Gastrocnemius medialis (tissue), 4 donors: Measurements from ENCODE around the gene DSCAML1.

ENCODE experiments used
- POLR2A ChIP-seq, 2 donors: fragments of 450-650 bp; IDR thresholded peaks; one replicate each; pipeline ENCODE4 v1.6.1; 2017; ENCODE audit warnings: antibody characterized with exemption in 2 of 2, mild to moderate bottlenecking in 2 of 2, moderate library complexity in 2 of 2
- TF ChIP-seq, protein P1 (sequence below), 5 experiments: fragments of 450-650 bp in 3 of 5; fragments of 200-600 bp in 2 of 5; sonication (generic) in 2 of 5; IDR thresholded peaks in 4 of 5; conservative IDR thresholded peaks in 1 of 5; 1 replicate in 4 of 5; 2 replicates in 1 of 5; pipeline ENCODE4 v1.5.1; 2016 to 2019; ENCODE audit warnings: antibody characterized with exemption in 5 of 5, mild to moderate bottlenecking in 3 of 5, moderate library complexity in 3 of 5

DNA sequence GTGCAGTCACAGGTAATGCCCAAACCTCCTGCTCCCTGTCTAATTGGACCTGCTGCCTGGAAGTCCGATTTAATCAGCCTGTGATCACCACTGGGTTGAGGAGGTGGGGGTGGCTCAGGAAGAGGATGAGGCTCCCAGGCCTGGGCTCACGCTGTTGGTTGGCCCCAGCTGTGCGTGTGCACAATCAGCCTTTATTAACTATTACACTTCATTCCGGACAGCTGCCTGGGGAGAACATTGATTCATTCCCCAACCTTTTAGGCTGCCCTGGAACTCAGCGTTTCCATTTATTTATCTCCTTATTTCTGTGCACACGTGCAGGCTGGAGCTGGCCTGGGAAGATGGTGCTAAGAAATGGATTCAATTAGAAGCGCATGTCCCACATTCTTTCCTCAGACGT, 123.4 kb downstream of the DSCAML1 start:
- TF ChIP-seq, protein P1, sequence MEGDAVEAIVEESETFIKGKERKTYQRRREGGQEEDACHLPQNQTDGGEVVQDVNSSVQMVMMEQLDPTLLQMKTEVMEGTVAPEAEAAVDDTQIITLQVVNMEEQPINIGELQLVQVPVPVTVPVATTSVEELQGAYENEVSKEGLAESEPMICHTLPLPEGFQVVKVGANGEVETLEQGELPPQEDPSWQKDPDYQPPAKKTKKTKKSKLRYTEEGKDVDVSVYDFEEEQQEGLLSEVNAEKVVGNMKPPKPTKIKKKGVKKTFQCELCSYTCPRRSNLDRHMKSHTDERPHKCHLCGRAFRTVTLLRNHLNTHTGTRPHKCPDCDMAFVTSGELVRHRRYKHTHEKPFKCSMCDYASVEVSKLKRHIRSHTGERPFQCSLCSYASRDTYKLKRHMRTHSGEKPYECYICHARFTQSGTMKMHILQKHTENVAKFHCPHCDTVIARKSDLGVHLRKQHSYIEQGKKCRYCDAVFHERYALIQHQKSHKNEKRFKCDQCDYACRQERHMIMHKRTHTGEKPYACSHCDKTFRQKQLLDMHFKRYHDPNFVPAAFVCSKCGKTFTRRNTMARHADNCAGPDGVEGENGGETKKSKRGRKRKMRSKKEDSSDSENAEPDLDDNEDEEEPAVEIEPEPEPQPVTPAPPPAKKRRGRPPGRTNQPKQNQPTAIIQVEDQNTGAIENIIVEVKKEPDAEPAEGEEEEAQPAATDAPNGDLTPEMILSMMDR (IDR thresholded peaks at IDR 0.05 in 4 of 5, conservative IDR thresholded peaks at IDR 0.05 in 1 of 5), result no peak
- no peak for TF ChIP-seq POLR2A (IDR thresholded peaks at IDR 0.05)
